Right renal pelvis (tissue), 4 donors: ENCODE measurements around the gene PI4KB. TPM values are rescaled to one million over a fixed set of nuclear protein-coding genes. Genes with fewer than 3 reads are reported as not detected.
A peak's percentile ranks its signal among the peaks of the same experiment; 100 is the strongest.
"Not testable (repeated sequence)": the region's sequence is repeated elsewhere in the genome, so short reads cannot be mapped to it uniquely, and the experiment has no call there.

ENCODE experiments used
- DNase-seq, 4 donors: peaks; one replicate each; pipeline ENCODE4 v3.0.0-alpha.2; 2013; ENCODE audit warnings: low read depth in 4 of 4, low spot score in 3 of 4, missing footprints in 1 of 4
- polyA plus RNA-seq, 4 donors: library from polyadenylated mRNA; unstranded; fragments of 120-200 nt; gene quantifications; one replicate each; pipeline ENCODE4 v1.2.1, GENCODE V29; 2013; ENCODE audit not compliant: insufficient read length in 4 of 4

The PI4KB gene
- polyA plus RNA-seq, 4 donors: 59.3 to 63.3 (median 61.4) TPM

DNA sequence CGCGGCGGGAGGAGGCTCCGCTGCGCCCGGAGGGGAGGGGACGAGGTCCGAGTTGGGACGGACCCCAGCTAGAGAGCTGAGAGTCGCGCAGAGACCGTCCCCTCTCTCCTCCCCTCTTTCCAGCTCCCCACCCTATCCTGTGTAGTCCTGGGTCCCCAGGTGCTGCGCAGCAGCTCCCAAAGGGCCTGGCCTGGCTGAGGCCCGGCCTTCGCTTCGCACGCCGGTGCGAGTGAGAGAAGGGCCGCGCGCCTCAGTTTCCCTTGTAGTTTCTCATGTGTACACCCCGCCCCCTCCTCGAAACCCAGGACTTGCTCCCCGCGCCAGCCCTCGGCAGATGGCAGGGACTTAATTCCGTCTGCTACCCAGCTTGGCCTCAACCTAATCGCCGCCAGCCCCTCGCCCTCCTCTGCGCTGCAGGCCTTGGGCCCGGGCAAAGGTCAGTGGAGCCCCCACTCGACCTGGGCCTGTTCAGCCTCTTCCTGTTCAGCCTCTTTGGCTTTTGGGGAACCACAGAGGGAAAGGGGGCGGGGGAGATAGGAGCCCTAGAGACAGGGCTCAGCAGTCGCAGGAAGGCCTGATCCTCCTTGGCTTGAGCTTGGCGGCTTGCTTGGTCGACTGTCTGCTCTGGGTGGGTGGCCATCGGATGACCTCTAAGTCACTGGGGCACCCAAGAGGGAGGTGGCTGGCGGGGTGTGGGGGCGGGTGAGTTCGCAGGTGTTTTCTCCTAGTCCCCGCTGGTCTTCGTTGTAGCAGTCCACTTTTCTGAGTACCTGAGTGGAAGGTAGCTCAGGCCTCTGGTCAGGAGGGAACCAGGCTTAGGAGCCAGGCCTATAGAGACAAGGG, 44.1 kb downstream of the PI4KB start:
- peak in 2 of 4 donors; percentile 18 to 20 for DNase-seq

- DNase-seq: peak; percentile 98 to 100 (median 100)
These were observed 45.0 kb downstream of the PI4KB start, which contains the start of gene ZNF687 for GRCh38 chr1:151281969-151282882. TSS of gene ZNF687 (plus strand) at chr1:151282299. CDS start at chr1:151286292, 3,993 bp downstream.

- DNase-seq: peak; percentile 91 to 98 (median 96)
These were observed 45.8 kb downstream of the PI4KB start for GRCh38 chr1:151281225-151281968.

- DNase-seq: no peak
These were observed 50.0 kb downstream of the PI4KB start for GRCh38 chr1:151277249-151277648.

GRCh38 chr1:151275341-151275740, 51.9 kb downstream of the PI4KB start:
- not testable (repeated sequence) for DNase-seq

GRCh38 chr1:151273924-151274466, 53.2 kb downstream of the PI4KB start:
- no peak for DNase-seq

DNA sequence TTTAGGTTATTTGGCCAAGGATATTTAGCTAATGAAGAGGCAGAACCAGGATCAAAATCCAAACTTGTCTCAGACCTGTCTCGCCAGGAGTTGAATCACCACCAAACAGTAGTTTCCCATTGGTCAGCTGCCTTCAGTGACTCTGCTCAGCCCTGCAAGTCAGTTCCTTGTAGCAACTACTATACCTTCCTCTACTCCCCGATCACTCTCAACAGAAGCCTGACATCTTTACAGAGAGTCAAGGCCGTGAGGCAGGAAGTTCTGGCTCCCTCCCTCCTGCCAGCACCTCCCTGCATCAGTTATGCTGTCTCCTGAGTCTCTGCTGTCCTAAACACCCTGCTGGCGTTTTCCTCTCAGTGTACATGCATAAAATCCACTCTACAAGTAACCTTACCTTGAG, 59.5 kb downstream of the PI4KB start:
- DNase-seq: no peak

DNA sequence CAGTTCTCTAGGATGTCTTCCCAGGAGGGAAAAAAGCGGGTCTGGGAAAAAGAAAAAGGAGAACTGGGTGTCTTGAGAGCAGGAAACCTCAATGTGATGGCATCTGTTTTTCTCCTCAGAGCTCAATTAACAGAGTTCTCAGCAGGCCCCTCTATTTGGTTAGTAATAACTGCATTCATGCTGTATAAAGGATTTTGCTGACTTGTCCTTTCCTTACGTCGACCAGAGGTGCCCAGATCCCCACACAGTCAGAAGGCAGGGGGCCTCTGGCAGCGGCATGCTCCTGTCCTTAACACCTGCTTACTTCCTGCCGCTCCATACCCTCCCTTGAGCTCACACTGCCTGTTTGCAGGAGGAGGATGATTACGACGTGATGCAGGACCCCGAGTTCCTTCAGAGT, 60.4 kb downstream of the PI4KB start:
- no peak for DNase-seq

GRCh38 chr1:151266315-151266714, 60.9 kb downstream of the PI4KB start:
- DNase-seq: no peak

DNA sequence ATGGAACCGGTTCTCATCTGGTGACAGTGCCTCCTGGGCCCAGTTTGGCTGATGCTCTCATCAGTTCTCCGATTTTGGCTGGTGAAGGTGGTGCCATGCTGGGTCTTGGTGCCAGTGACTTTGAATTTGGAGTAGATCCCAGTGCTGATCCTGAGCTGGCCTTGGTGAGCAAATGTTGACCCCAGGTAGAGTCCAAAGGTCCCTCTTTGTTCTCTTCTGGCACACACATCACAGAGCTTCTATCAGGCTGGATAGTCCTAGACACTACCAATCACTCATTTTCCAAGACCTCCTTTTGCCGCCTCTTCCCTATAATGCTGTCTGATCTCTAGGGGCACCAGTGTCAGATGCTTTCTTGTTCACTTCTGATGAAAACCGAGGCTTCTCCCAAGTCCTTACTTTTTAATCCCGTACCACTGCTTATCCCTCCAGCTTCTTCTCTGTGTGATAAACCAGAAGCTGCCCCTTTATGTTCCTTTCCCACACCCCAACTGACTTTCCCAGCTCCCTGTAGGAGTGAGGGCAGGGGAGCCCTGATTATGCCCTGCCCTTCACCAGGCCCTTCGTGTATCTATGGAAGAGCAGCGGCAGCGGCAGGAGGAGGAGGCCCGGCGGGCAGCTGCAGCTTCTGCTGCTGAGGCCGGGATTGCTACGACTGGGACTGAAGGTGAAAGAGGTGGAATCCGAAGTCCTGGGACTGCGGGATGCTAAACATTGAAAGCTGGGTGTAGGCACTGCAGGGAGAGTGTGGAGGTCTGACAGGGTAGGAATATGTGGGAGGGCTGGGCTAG, 61.6 kb downstream of the PI4KB start:
- no peak for DNase-seq

GRCh38 chr1:151259351-151259750, 67.9 kb downstream of the PI4KB start:
- DNase-seq: no peak

DNA sequence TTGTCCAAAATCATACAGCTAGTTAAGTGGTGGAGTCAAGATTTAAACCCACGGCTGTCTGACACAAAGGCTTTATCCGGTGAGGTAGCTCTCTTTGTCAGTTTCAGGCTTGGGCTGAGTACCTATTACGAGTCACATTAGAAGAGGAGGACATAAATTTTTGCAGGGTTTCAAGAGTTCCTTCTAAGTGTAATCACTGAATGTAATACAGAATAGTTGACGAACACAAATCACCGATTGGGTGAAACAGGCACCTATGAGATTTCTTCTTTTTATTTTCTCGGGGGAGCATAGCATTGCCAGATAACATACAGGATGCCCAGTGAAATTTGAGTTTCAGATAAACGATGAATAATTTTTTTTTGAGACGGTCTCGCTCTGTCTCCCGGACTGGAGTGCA, 71.8 kb downstream of the PI4KB start:
- DNase-seq: no peak

DNA sequence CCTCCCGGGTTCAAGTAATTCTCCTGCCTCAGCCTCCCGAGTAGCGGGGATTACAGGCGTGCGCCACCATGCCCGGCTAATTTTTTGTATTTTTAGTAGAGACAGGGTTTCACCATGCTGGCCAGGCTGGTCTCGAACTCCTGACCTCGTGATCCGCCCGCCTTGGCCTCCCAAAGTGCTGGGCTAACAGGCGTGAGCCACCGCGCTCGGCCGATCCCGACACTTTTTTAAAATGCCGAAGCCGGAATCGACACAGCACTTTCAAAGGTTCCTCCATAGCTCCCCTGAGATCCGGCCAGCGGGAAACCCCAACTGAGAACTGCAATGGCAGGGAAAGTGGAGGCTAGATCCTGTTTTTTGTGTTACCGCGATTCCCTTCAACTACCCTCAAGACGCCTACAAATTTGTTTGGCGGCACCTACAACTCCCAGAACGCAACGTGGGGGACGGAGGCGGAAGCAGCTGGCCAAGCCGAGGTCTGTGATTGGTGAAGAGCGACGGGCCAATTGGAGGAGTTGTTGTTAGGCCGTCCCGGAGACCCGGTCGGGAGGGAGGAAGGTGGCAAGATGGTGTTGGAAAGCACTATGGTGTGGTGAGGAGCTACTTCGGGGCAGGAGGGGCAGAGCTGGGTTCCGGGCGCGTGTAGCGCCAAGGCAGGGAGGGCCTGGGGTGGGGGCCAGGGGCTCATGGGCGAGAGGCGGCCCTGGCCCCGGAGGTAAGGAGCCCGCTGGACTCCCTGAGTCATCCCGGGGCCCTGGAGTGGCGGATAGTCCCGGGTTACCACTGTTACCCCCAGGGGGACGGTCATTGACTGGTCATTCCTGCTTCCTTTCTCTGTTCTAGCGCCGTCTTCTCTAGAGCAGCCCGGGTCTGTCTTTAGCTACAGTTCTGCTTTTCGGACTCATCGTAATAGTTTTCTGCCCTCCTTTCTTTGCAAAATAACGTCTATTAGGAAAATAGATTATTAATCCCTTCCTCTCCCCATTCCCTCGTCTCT, 72.7 kb downstream of the PI4KB start, which contains the start of gene PSMD4:
PSMD4 (plus strand) TSS at position 518 of the 997 bp plus-strand sequence; CDS start at position 567, 49 bp downstream.
- peak; percentile 95 to 96 (median 95) for DNase-seq

- DNase-seq: peak; percentile 27 to 41 (median 38)
These were observed 75.4 kb downstream of the PI4KB start for GRCh38 chr1:151251656-151252470.

- no peak for DNase-seq
These were observed 80.4 kb downstream of the PI4KB start for GRCh38 chr1:151246786-151247185.

- no peak for DNase-seq
These were observed 83.5 kb downstream of the PI4KB start for GRCh38 chr1:151243683-151244216.

- DNase-seq: no peak
These were observed 84.8 kb downstream of the PI4KB start for GRCh38 chr1:151242442-151242841.
